Peyer's patch (tissue), 4 donors: ENCODE results near the gene F5.

Source experiments
- POLR2A ChIP-seq, 2 donors: fragments of 450-650 bp; IDR thresholded peaks; one replicate each; pipeline ENCODE4 v1.5.1; 2017; ENCODE audit warnings: antibody characterized with exemption in 2 of 2, mild to moderate bottlenecking in 2 of 2, moderate library complexity in 2 of 2
- TF ChIP-seq, protein P1 (sequence below), 6 experiments: fragments of 450-650 bp in 4 of 6; fragments of 200-600 bp in 2 of 6; sonication (generic) in 1 of 6; IDR thresholded peaks; one replicate each; pipeline ENCODE4 v1.5.1; 2017 to 2019; ENCODE audit warnings: antibody characterized with exemption in 6 of 6, mild to moderate bottlenecking in 3 of 6, moderate library complexity in 1 of 6

GRCh38 chr1:169601096-169601881, 15.0 kb upstream of the F5 start:
- TF ChIP-seq, protein P1, sequence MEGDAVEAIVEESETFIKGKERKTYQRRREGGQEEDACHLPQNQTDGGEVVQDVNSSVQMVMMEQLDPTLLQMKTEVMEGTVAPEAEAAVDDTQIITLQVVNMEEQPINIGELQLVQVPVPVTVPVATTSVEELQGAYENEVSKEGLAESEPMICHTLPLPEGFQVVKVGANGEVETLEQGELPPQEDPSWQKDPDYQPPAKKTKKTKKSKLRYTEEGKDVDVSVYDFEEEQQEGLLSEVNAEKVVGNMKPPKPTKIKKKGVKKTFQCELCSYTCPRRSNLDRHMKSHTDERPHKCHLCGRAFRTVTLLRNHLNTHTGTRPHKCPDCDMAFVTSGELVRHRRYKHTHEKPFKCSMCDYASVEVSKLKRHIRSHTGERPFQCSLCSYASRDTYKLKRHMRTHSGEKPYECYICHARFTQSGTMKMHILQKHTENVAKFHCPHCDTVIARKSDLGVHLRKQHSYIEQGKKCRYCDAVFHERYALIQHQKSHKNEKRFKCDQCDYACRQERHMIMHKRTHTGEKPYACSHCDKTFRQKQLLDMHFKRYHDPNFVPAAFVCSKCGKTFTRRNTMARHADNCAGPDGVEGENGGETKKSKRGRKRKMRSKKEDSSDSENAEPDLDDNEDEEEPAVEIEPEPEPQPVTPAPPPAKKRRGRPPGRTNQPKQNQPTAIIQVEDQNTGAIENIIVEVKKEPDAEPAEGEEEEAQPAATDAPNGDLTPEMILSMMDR (IDR thresholded peaks at IDR 0.05): peak; percentile 25 to 47 (median 39)
- TF ChIP-seq POLR2A (IDR thresholded peaks at IDR 0.05): no peak
